Calu3 (cell line): ENCODE data around the gene RTN4RL1. TPM values are rescaled to one million over a fixed set of nuclear protein-coding genes. Genes with fewer than 3 reads are reported as not detected.

ENCODE experiments used
- BruUV-seq: library from RNA; stranded (reverse); fragments of 400-500 nt; replicated peaks from 2 replicates; lab custom pipeline; 2021; lab: Mats Ljungman, UMichigan
- CTCF ChIA-PET: fragments of 300-600 bp; sonication (Branson Sonifier 250); formaldehyde crosslinking; loops from one replicate; lab custom pipeline; 2022; ENCODE audit warnings: antibody characterized with exemption; lab: Charles Lee
- DNase-seq: peaks from one replicate; pipeline ENCODE4 v3.0.0; 2022
- H3K27ac Mint-ChIP-seq: one replicate; pipeline ENCODE4 v1.8.0; 2022; ENCODE audit warnings: mixed read lengths; ENCODE audit not compliant: unreplicated experiment
- H3K27me3 Mint-ChIP-seq: one replicate; pipeline ENCODE4 v1.8.0; 2022; ENCODE audit warnings: mixed read lengths; ENCODE audit not compliant: unreplicated experiment
- H3K36me3 Mint-ChIP-seq: one replicate; pipeline ENCODE4 v1.8.0; 2022; ENCODE audit warnings: mild to moderate bottlenecking, moderate library complexity, mixed read lengths; ENCODE audit not compliant: insufficient read depth, unreplicated experiment
- H3K4me1 Mint-ChIP-seq: one replicate; pipeline ENCODE4 v1.8.0; 2022; ENCODE audit warnings: mild to moderate bottlenecking, low read depth, mixed read lengths; ENCODE audit not compliant: unreplicated experiment
- H3K4me3 Mint-ChIP-seq: one replicate; pipeline ENCODE4 v1.8.0; 2022; ENCODE audit warnings: mild to moderate bottlenecking, low read depth, moderate library complexity, mixed read lengths; ENCODE audit not compliant: unreplicated experiment
- H3K9me3 Mint-ChIP-seq: one replicate; pipeline ENCODE4 v1.8.0; 2022; ENCODE audit warnings: low read depth, mixed read lengths; ENCODE audit not compliant: unreplicated experiment
- CTCF ChIP-seq: fragments of 200-600 bp; IDR thresholded peaks from one replicate; pipeline ENCODE4 v1.8.0; 2022; ENCODE audit warnings: antibody characterized with exemption; ENCODE audit not compliant: unreplicated experiment
- intact Hi-C: fragments of 100-400 bp; cut with micrococcal nuclease; formaldehyde crosslinking; loops from one replicate; pipeline ENCODE4 v1.10.0; 2022; ENCODE audit not compliant: unreplicated experiment
- total RNA-seq: library from RNA; stranded (reverse); gene quantifications from 2 replicates; pipeline ENCODE4 v1.2.3, GENCODE V29; 2022

RTN4RL1 gene
- total RNA-seq, 1 experiment from 2014 or later: not detected

GRCh38 chr17:2027528-2028233 lies 2.5 kb upstream of the RTN4RL1 start:
- Mint-ChIP-seq H3K4me3 (no peak overlapping the region), H3K4me1 (no peaks in the 10 kb centered on the region), H3K27me3 (peaks cover 33% of the 10 kb centered on the region), H3K27ac (no peak overlapping the region), H3K36me3 (peaks cover 21% of the 10 kb centered on the region), H3K9me3 (no peaks in the 10 kb centered on the region)
- no peak for TF ChIP-seq CTCF
- CTCF ChIA-PET: no interaction called here
- no peak for DNase-seq
- intact Hi-C loops: no loop called here
- BruUV-seq: no TSS peak

GRCh38 chr17:2025622-2026309 lies 632 bp upstream of the RTN4RL1 start:
- Mint-ChIP-seq H3K27me3 (peaks cover 41% of the 10 kb centered on the region), H3K4me3 (peak overlapping the region; percentile 56)

GRCh38 chr17:2024572-2025219 lies 438 bp downstream of the RTN4RL1 start:
- Mint-ChIP-seq H3K4me1 (no peaks in the 10 kb centered on the region), H3K9me3 (no peaks in the 10 kb centered on the region), H3K4me3 (peak overlapping the region; percentile 56), H3K36me3 (peaks cover 9% of the 10 kb centered on the region), H3K27ac (no peak overlapping the region), H3K27me3 (peaks cover 51% of the 10 kb centered on the region)
- intact Hi-C loops: no loop called here
- TF ChIP-seq CTCF: no peak
- CTCF ChIA-PET: interaction anchor here (1.0 to 3.9 kb wide), 2 partner anchors 20 to 114 kb away, joined by 8 to 69 read pairs; no protein-coding TSS in a partner anchor
- BruUV-seq: no TSS peak
- DNase-seq: no peak

More at GRCh38 chr17:2025622-2026309, 632 bp upstream of the RTN4RL1 start:
- peak; percentile 54 for TF ChIP-seq CTCF
- no TSS peak for BruUV-seq
- Mint-ChIP-seq H3K36me3 (peaks cover 20% of the 10 kb centered on the region), H3K27ac (no peak overlapping the region), H3K9me3 (no peaks in the 10 kb centered on the region), H3K4me1 (no peaks in the 10 kb centered on the region)
- peak; percentile 74 for DNase-seq
- CTCF ChIA-PET: interaction anchor here (0.6 to 3.9 kb wide), 7 partner anchors 13 to 120 kb away, joined by 3 to 69 read pairs (median 4); no protein-coding TSS in a partner anchor
- intact Hi-C loops: loop anchor here (1.0 kb wide), 1 partner anchor 116 kb away; no protein-coding TSS in a partner anchor

- H3K36me3 Mint-ChIP-seq: peaks cover 5% of the 10 kb centered on the region
- CTCF ChIA-PET: interaction anchor here (0.6 to 3.9 kb wide), 4 partner anchors 20 to 113 kb away, joined by 3 to 69 read pairs (median 6); no protein-coding TSS in a partner anchor
- no peaks in the 10 kb centered on the region for H3K9me3 Mint-ChIP-seq
- no TSS peak for BruUV-seq
- H3K27me3 Mint-ChIP-seq: peaks cover 59% of the 10 kb centered on the region
- TF ChIP-seq CTCF: no peak
- H3K4me3 Mint-ChIP-seq: peak overlapping the region; percentile 17
- no peaks in the 10 kb centered on the region for H3K4me1 Mint-ChIP-seq
- peak; percentile 16 for DNase-seq
- H3K27ac Mint-ChIP-seq: no peak overlapping the region
- intact Hi-C loops: no loop called here
Measured at GRCh38 chr17:2023692-2024571, 1.2 kb downstream of the RTN4RL1 start.
